AG20443 (cell line): Measurements from ENCODE around the gene BIRC2.
"Not testable (repeated sequence)": the region's sequence is repeated elsewhere in the genome, so short reads cannot be mapped to it uniquely, and the experiment has no call there.

ENCODE experiments used
- DNase-seq: peaks from one replicate; pipeline ENCODE4 v3.0.0; 2012; ENCODE audit warnings: low spot score, mixed read lengths

BIRC2 gene

DNA sequence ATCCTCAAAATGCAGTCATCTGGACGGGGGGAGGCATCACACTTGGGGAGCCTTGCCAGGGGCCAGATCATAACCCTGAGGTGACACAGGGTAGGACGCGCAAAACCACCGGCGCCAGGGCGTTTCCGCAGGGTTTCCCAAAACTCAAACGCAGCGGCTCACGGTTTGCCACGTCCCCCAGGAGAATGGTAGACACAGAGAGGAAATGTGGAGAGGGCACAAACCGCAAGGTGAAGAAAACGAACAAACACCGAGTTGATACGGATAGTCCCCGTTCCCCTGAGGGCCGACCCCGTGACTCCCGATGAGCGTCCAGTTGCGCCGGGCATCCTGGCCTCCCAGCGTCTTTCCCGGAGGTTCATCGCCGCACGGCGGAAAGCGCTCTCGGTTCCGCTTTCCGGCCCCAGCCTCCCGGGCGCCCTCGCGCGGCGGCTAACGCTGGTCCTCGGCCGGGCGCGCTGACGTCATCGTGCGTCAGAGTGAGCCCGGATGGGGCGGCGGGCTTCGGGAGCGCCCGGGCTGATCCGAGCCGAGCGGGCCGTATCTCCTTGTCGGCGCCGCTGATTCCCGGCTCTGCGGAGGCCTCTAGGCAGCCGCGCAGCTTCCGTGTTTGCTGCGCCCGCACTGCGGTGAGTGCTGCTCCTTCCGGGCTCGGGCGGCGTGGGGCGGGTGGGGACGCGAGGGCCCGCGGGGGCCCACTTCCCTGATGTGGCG, at the start of gene BIRC2:
Gene BIRC2 (plus strand): TSS at position 467 of the 714 bp plus-strand sequence. CDS start 2,641 bp downstream, outside the sequence.
- DNase-seq, result peak; percentile 95

DNA sequence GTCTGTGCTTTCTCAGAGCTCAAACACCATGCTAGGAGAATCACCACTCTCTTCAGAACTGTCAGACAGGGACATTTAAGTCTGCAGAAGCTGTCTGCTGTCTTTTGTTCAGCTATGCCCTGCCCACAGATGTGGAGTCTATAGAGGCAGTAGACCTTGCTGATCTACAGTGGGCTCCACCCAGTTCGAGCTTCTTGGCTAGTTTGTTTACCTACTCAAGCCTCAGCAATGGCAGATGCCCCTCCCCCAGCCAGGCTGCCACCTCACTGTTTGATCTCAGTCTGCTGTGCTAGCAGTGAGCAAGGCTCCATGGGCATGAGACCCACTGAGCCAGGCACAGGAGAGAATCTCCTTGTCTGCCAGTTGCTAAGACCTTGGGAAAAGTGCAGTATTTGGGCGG, 46.2 kb upstream of the BIRC2 start:
- DNase-seq, result not testable (repeated sequence)

DNA sequence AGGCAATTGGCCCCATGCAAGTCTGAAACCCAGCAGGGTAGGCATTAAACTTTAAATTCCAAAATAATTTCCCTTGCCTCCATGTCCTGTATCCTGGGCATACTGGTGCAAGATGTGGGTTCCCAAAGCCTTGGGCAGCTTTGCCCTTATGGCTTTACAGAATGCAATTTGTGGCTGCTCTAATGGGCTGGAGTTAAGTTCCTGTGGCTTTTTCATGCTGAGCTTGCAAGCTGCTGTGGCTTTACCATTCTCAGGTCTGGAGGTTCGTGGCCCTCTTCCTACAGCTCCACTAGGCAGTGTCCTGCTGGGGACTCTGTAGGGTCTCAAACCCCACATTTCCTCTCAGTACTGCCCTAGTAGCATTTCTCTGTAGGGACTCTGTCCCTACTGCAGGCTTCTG, 44.8 kb upstream of the BIRC2 start:
- DNase-seq, result no peak

DNA sequence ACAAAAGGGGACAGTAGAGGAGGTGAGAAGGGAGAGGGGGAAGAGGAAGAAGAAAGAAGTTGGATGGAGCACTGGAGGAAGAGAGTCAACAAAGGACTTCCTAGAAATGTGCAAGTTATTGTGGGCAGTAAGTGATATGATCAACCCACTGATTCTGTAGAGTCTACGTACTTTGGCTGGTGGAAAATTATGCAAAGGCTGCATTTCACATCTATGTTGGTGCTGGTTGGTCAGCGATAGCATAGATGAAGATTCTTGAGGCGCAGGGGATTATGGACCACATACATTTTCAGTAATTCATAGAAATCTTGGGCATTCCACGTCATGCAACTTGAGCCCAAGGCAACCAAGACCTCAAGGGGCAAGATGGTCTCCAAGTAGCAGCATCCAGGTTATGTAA, 42.3 kb upstream of the BIRC2 start:
- no peak for DNase-seq

DNA sequence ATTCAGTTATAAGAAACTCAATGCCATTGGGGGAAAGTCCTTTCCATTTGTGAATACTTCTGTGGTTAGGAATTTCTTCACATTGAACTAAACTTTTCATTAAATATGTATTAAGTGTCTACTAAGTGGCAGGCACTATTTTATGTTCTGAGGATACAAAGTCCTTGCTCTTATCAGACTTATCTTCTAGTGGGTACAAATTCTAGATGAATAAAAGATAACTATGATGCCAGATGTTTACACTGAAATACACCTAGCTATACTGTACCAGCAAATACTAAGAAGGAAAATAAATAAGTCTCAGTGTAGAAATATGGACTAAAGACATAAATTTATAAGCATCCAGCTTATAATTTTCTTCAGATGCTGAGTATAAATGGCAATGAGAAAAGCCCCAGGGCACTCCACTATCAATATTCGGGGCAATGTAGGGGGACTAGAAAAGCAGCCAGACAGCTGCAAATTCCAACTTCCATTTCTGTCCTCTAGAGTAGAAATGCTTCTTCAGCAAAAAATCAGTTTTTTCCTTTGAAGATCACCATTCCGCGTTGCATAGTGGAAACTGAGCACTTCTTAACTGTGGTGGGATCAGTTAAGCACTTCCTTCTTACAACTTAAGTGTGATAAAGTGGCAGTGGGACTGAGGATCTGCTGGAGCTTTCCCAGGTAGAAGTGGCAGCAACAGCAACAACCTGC, 41.5 kb upstream of the BIRC2 start:
- DNase-seq, result no peak

DNA sequence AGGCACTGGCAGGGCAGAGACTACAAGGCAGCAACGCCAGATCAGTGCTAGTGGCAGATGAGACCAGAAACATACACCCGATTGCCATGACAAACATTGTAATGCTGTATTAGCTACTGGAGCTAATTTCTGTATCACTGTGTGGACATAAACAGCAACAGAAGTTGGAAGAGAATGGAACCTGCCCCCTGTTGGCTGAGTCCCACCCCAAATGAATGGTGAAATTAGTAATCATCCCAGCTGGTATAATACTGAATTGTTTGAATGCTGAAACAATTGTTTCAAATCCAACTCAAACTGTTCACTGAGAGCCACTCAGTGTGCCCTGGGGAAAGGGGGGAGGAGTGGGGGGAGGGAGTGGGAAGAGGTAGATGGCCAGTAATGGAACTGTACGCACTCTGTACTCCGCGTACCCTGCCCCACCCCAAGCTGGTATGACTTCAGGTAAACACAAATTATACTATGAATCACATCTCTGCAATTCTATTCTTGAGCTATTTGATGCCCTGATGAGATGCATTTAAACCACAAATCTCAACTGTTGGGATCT, 40.9 kb upstream of the BIRC2 start:
- no peak for DNase-seq

DNA sequence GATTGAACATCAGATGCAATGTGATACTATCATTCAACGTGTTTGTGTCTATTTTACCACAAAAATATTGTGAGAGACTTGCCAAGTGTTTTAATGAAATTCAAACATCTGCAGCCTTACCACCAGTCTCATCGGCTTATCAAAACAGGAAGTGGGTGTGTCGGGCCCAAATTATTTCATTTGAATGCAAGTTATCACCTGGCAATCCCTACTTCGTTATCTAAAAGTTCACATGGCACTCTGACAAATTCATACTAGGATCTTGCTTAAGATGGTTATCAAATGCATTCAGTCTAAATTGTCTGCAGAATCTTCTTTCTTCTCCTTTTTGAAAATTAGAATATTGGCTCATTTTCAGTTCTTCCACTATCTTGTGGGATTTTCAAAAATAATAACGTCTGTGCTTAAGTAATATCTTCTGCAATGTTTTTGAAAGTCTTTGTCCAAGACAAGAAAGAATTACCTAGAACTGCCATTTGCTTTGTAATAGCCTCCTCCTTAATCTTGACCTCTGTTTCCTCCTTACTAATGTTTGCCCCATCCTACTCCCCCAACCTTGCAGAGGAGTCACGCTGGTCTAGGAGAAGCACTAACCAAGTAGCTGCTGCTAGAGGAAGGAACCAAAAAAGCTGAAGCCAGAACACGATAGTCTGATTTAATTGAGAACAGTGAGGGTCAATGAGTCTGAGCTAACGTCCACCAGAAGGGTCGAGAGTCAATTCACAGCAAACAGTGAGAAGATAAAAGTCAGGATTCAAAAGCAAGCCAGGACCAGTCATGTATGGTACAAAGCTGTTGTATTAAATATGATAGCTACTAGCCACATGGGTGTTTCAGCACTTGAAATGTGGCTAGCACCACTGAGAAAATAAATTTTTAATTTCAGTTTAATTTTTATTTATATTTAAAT, 39.9 kb upstream of the BIRC2 start:
- DNase-seq, result no peak

DNA sequence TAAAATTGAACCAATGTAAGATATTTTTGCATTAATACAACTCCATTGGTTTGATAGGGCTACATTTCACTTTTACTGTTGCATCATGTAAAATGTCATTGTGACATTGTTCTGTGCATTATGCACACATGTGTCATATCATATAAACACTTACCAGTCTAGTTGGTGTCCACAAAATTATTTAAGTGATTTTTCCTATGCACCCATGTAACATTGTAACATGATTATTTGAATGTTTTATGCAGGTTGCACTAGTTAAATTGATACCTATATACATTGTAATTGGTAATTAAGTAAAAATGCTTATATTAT, 39.3 kb upstream of the BIRC2 start:
- DNase-seq, result no peak

DNA sequence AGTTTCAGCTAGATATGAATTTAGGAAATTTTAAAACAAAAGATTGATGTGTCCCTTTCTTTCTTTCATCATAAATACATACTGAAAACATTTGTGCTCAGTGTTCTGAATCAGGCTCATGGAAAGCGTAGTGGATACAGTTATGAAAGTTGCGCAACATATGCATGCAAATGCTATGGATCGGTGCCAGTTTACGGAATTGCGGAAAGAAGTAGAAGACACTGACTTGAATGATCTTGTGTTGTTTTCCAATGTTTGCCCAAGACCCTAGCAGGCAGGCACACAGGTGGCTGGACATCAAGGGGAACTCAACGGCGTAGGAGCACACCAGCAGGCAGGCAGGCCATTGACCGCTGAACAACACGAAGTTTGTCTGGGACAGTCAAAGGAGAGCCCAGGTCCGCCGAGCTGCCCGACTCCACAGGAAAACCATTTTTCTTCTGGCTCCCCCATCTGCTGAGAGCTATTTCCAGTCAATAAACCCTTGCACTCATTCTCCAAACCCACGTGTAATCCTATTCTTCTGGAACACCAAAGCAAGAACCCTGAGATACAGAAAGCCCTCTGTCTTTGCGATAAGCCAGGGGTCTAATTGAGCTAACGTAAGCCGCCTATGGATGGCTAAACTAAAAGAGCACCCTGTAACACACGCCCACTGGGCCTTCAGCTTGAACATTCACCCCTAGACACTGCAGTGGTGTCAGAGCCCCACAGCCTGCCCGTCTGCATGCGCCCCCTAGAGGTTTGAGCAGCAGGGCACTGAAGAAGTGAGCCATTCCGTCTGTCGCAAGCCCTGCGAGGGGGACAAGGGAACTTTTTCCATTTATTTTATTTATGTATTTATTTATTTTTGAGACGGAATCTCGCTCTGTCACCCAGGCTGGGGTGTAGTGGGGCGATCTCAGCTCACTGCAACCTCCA, 37.1 kb upstream of the BIRC2 start:
- DNase-seq, result no peak

DNA sequence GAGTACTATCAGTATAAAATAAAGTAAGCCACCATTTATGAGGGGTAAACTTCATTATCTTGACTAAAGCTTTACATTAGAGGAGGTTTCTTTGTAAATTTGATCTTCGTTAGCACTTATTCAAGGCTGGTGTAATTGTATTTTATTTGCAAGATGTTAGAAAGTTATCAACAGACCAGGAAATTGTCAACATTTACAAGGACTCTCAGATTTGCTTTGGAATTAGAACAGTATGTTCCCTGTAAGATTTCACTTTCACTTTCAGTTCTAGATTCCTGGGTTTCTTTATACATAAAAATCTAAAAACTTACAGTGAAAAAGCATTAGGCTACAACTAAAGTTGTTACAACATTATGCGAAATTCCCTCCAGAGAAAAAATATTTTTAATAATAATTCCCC, 34.3 kb upstream of the BIRC2 start:
- no peak for DNase-seq

DNA sequence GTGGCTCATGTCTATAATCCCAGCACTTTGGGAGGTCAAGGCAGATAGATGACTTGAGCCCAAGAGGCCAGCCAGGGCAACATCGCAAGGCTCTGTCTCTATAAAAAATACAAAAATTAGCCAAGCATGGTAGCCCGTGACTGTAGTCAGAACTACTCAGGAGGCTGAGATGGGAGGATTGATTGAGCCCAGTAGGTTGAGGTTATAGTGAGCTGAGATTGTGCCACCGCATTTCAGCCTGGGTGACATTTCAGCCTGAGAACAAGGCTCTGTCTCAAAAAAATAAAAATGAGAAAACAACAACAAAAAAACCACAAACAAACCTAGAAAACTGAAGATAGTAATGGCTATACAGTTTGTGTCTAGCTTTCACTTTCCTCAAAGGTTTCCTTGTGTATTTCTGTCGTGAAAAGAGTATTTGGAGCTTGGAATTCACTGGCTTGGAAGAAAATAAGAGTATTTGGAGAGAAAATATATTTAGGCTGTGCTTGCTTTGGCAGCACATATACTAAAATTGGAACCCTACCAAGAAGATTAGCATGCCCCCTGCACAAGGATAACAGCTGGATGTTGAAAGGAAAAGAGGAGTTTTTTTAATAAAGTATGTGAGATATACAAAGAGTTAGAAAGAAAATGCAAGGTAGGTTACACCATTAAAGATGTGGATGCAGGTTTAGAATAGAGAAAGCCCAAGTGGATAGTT, 33.6 kb upstream of the BIRC2 start:
- DNase-seq, result no peak

DNA sequence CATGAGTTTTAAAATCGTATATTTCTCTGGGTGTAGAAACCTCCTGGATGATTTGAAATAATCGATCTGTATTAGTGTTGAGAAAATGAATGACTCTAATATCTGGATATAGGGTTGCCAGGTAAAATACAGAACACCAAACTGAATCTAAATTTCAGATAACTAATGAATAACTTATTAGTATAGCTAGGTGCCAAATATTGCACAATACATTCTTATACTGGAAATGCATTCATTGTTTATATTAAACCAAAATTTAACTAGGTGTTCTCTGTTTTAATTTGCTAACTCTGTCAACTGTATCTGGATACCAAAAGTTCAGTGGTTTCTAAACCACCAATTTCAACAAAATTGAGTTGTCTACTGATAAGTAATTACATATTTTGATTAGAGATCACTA, 32.2 kb upstream of the BIRC2 start:
- DNase-seq, result no peak

DNA sequence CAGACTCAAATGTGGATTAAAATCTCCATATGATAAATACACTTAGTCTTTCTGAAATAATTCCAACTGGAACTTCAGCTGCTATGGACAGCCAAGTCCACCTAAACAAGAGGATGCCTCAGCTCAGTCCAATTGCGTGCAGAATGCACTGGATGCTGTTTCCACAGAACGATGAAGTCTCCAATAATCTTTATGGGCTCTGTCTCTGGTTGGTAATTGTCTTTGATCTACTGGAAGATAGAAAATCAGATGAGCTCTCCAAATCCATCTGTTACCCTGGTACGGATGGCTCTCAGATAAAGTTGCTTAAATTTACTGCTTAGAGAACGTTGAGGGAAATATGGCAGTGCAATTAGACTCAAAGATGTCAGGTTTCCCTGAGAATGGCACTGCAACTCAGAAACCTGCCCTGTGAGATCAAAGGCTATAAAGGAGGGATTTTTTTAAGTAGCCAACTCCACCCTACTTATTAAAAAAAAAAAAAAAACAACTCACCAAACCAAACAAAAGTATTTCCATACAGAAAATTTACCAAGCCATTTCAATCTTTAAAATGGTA, 30.6 kb upstream of the BIRC2 start:
- DNase-seq, result no peak

DNA sequence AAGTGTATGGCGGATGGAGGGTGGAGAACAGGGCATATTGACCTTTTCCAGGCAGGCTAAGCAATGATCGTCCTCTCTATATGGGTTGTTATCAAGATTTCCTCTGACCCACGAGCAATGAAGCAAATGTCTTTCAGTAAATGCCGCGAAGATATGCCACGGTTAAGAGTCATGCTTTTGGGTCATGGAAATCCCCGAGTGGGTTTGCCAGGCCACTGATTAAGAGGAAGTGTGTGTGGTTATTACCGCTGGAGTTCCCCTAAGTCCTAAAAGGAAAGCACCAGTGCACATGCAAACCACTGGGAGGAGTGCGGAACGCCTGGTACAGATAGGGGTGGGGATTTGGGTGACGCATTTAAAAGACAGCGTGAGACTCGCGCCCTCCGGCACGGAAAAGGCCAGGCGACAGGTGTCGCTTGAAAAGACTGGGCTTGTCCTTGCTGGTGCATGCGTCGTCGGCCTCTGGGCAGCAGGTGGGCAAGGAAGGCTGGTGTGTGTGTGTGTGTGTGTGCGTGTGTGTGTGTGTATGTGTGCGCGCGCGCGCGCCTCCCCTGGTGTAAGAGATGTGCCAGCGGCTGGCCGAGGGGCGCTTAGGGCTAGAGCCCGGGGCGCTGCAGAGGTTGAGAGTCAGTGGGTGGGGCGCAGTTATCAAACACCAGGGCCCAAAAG, 29.8 kb upstream of the BIRC2 start, which contains the start of gene BIRC3:
Gene BIRC3 (plus strand): TSS at position 386 of the 669 bp plus-strand sequence. CDS start 7,026 bp downstream, outside the sequence.
- DNase-seq, result peak; percentile 86

DNA sequence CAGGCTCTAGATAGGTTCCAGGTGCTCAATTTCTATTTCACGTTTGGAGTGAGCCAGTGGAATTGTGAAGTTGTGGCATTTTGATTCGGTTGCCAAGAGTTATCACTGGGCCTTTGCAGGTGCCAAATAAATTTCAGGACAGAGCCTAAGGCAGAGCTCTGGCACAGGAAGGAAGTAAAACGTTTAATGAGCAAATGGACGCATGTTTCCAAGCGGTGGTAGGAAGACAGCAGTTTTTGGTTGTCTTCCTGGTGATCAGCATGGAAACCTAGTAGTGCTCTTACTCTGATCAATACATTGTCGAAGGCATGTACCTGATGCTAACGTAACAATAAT, 29.3 kb upstream of the BIRC2 start:
- DNase-seq, result no peak

DNA sequence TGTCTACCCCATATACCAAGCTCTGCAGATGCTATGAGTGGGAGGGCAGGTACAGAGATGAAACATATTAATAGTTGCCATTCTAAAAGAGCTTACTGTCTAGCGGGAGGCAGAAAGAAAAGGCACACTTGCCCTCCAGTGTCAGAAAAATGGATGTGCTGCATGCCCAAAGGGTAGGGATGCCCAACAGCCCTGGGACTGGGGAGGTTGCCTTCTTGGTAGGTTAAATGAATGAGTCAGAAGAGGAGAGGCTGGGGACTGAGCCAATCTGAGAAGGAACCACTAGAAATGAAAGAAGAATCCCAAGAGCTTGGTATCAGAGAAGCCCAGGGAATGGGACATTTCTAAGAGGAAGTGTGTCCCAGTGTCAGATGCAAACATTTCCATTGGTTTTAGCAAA, 28.5 kb upstream of the BIRC2 start:
- DNase-seq, result no peak

DNA sequence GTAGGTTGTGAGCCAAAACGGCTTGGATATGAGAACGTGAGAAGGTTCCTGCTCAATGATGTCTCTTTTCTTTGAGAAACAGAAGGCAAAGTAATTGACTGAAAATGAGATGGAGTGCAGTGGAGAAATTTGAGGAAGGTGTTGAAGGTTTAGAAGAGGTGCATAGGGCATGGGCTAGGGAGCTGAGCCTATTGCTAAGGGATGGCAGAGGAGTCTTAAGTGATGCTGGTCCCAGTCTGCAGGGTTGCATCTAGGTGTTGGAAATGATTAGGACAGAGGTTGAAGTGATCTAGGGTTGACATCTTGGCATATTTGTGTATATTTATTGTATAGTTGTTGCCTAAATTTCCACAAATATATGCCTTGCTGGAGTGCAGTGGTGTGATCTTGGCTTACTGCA, 27.5 kb upstream of the BIRC2 start:
- no peak for DNase-seq

DNA sequence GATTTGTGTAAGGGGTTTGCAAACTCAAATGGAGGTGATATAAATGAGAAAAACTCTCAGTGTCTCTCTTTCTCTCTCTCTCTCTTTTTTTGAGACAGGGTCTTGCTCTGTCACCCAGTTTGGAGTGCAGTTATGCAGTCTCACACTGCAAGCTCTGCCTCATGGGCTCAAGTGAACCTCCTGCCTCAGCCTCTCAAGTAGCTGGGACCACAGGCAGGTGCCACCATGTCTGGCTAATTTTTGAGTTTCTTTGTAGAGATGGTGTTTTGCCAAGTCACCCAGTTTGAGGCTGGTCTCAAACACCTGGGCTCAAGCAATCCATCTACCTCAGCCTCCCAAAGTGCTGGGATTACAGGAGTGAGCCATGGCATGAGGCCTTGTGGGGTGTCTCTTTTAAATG, 26.8 kb upstream of the BIRC2 start:
- no peak for DNase-seq

DNA sequence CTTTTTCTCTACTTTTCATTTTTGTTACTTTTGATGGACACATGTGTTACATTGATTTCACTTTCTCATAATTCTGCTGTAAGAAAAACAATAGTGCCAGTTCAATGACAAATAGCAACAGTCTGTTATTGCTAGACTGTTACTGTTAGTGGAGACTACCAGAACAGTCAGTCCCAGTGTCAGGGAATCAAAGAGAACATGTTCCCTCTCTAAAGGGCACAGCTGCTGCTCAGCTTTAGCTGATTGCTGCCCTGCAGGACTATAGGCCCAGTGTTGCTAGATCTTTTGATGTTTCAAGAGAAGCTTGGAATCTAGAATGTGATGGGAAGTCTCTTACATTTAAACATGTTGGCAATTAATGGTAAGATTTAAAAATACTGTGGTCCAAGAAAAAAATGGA, 26.3 kb upstream of the BIRC2 start:
- DNase-seq, result no peak

DNA sequence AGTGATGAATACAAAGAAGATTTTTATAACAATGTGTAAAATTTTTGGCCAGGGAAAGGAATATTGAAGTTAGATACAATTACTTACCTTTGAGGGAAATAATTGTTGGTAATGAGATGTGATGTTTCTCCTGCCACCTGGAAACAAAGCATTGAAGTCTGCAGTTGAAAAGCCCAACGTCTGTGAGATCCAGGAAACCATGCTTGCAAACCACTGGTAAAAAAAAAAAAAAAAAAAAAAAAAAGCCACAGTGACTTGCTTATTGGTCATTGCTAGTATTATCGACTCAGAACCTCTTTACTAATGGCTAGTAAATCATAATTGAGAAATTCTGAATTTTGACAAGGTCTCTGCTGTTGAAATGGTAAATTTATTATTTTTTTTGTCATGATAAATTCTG, 24.5 kb upstream of the BIRC2 start:
- DNase-seq, result no peak
